SK-N-SH treated with all-trans-retinoic acid at 6 μM for 48 hours (cell line): Measurements from ENCODE around the gene C11orf91.

Source experiments
- ATAC-seq: fragments of 200-7000 bp; cut with Tn5 transposase; 3 replicates; pipeline ENCODE4 v1.9.1; 2020; ENCODE audit warnings: mild to moderate bottlenecking, moderate library complexity
- ARNTL ChIP-seq: fragments of 450-650 bp; formaldehyde crosslinking; IDR thresholded peaks from 2 replicates; pipeline ENCODE4 v1.5.0; 2020; ENCODE audit warnings: low read depth, mild to moderate bottlenecking, moderate library complexity, borderline replicate concordance
- BACH2 ChIP-seq: fragments of 250-450 bp; sonication (Bioruptor Pico); IDR thresholded peaks from 2 replicates; pipeline ENCODE4 v1.9.0; 2021; ENCODE audit warnings: mild to moderate bottlenecking, borderline replicate concordance
- CREB5 ChIP-seq: fragments of 250-450 bp; sonication (Bioruptor Pico); IDR thresholded peaks from 2 replicates; pipeline ENCODE4 v1.5.1; 2020; ENCODE audit warnings: low read depth, mild to moderate bottlenecking, moderate library complexity
- CSDC2 ChIP-seq: fragments of 250-450 bp; sonication (Bioruptor Pico); IDR thresholded peaks from 2 replicates; pipeline ENCODE4 v1.5.0; 2020; ENCODE audit warnings: mild to moderate bottlenecking, moderate library complexity
- CSRNP3 ChIP-seq: fragments of 250-450 bp; sonication (Bioruptor Pico); IDR thresholded peaks from 2 replicates; pipeline ENCODE4 v1.5.1; 2021; ENCODE audit warnings: mild to moderate bottlenecking, moderate library complexity
- ESRRG ChIP-seq: fragments of 250-450 bp; sonication (Bioruptor Pico); IDR thresholded peaks from 2 replicates; pipeline ENCODE4 v1.6.1; 2021; ENCODE audit warnings: mild to moderate bottlenecking
- GLIS3 ChIP-seq: fragments of 250-450 bp; sonication (Bioruptor Pico); IDR thresholded peaks from 2 replicates; pipeline ENCODE4 v1.5.0; 2020; ENCODE audit warnings: mild to moderate bottlenecking, moderate library complexity
- ISL1 ChIP-seq: fragments of 250-450 bp; sonication (Bioruptor Pico); IDR thresholded peaks from 2 replicates; pipeline ENCODE4 v2.1.2; 2022; ENCODE audit warnings: mild to moderate bottlenecking, moderate library complexity
- OSR1 ChIP-seq: fragments of 250-450 bp; sonication (Bioruptor Pico); IDR thresholded peaks from 2 replicates; pipeline ENCODE4 v1.8.0; 2022; ENCODE audit warnings: moderate library complexity, mild to moderate bottlenecking, inconsistent platforms
- PATZ1 ChIP-seq: fragments of 250-450 bp; sonication (Bioruptor Pico); IDR thresholded peaks from 2 replicates; pipeline ENCODE4 v1.8.0; 2020; ENCODE audit warnings: mild to moderate bottlenecking, moderate library complexity, borderline replicate concordance
- PPARA ChIP-seq: fragments of 250-450 bp; sonication (Bioruptor Pico); IDR thresholded peaks from 2 replicates; pipeline ENCODE4 v1.5.0; 2020; ENCODE audit warnings: mild to moderate bottlenecking, borderline replicate concordance
- RARB ChIP-seq: fragments of 250-450 bp; sonication (Bioruptor Pico); IDR thresholded peaks from 2 replicates; pipeline ENCODE4 v1.8.0; 2021; ENCODE audit warnings: mild to moderate bottlenecking, moderate library complexity
- SNAI2 ChIP-seq: fragments of 250-450 bp; sonication (Bioruptor Pico); IDR thresholded peaks from 2 replicates; pipeline ENCODE4 v1.5.0; 2020; ENCODE audit warnings: mild to moderate bottlenecking, moderate library complexity
- TSHZ2 ChIP-seq: fragments of 250-450 bp; sonication (Bioruptor Pico); IDR thresholded peaks from 2 replicates; pipeline ENCODE4 v1.5.0; 2020; ENCODE audit warnings: mild to moderate bottlenecking, moderate library complexity
- ZC3H10 ChIP-seq: fragments of 250-450 bp; sonication (Bioruptor Pico); IDR thresholded peaks from 2 replicates; pipeline ENCODE4 v1.5.1; 2021; ENCODE audit warnings: mild to moderate bottlenecking, moderate library complexity
- ZFP3 ChIP-seq: fragments of 250-450 bp; sonication (Bioruptor Pico); IDR thresholded peaks from 2 replicates; pipeline ENCODE4 v1.5.0; 2020; ENCODE audit warnings: mild to moderate bottlenecking, moderate library complexity
- ZFP30 ChIP-seq: fragments of 450-650 bp; formaldehyde crosslinking; IDR thresholded peaks from 2 replicates; pipeline ENCODE4 v1.5.0; 2022; ENCODE audit warnings: mild to moderate bottlenecking, moderate library complexity
- ZNF565 ChIP-seq: fragments of 450-650 bp; formaldehyde crosslinking; conservative IDR thresholded peaks from 2 replicates; pipeline ENCODE4 v1.5.0; 2020; ENCODE audit warnings: low read depth, mild to moderate bottlenecking, moderate library complexity
- ZNF70 ChIP-seq: fragments of 450-650 bp; formaldehyde crosslinking; IDR thresholded peaks from 2 replicates; pipeline ENCODE4 v1.5.0; 2020; ENCODE audit warnings: mild to moderate bottlenecking, moderate library complexity
- ZNF8 ChIP-seq: fragments of 450-650 bp; formaldehyde crosslinking; IDR thresholded peaks from 2 replicates; pipeline ENCODE4 v1.5.0; 2020; ENCODE audit warnings: mild to moderate bottlenecking, moderate library complexity

Gene C11orf91

GRCh38 chr11:33721984-33722383, 21.4 kb upstream of the C11orf91 start (continued):
- TF ChIP-seq ARNTL (CRISPR knock-in tag), result no peak
- no peak for TF ChIP-seq TSHZ2 (CRISPR knock-in tag)
- no peak for TF ChIP-seq OSR1 (CRISPR knock-in tag)
- no peak for TF ChIP-seq ZNF565 (CRISPR knock-in tag)
- TF ChIP-seq, all 23 proteins: peak for 0

- TF ChIP-seq ZC3H10 (CRISPR knock-in tag) (no peak), ZNF70 (CRISPR knock-in tag) (no peak), ESRRG (no peak), ZFP3 (0 out of 2 replicates have a peak, but pooled peaks have one; percentile 14), TSHZ2 (CRISPR knock-in tag) (no peak), ISL1 (CRISPR knock-in tag) (no peak), ZNF8 (CRISPR knock-in tag) (no peak), ZFP30 (CRISPR knock-in tag) (no peak), RARB (CRISPR knock-in tag) (no peak), ARNTL (CRISPR knock-in tag) (no peak), CSDC2 (no peak), PATZ1 (no peak), GLIS3 (CRISPR knock-in tag) (no peak), CREB5 (CRISPR knock-in tag) (0 out of 2 replicates have a peak, but pooled peaks have one; percentile 16), SNAI2 (CRISPR knock-in tag) (no peak), ZNF565 (CRISPR knock-in tag) (no peak), BACH2 (CRISPR knock-in tag) (no peak)
Measured at GRCh38 chr11:33721426-33721825, 20.8 kb upstream of the C11orf91 start.

GRCh38 chr11:33719587-33719986, 19.0 kb upstream of the C11orf91 start:
- no peak for ATAC-seq
- TF ChIP-seq TSHZ2 (CRISPR knock-in tag), result no peak
- TF ChIP-seq OSR1 (CRISPR knock-in tag), result no peak
- no peak for TF ChIP-seq ARNTL (CRISPR knock-in tag)
- TF ChIP-seq SNAI2 (CRISPR knock-in tag), result no peak
- TF ChIP-seq ZNF70 (CRISPR knock-in tag), result no peak
- no peak for TF ChIP-seq ZFP30 (CRISPR knock-in tag)
- TF ChIP-seq GLIS3 (CRISPR knock-in tag), result no peak
- no peak for TF ChIP-seq ISL1 (CRISPR knock-in tag)
- TF ChIP-seq ESRRG, result no peak
- no peak for TF ChIP-seq PPARA (CRISPR knock-in tag)
- TF ChIP-seq CSDC2, result no peak
- TF ChIP-seq PATZ1, result no peak
- TF ChIP-seq CREB5 (CRISPR knock-in tag), result no peak
- TF ChIP-seq BACH2 (CRISPR knock-in tag), result no peak
- no peak for TF ChIP-seq CSRNP3

More at GRCh38 chr11:33721426-33721825, 20.8 kb upstream of the C11orf91 start:
- ATAC-seq, result peak; percentile 36
